Nephron (organoid): ENCODE data around the gene CCDC93.

Experiments
- H3K27ac Mint-ChIP-seq, 3 experiments: 2 replicates each; pipeline ENCODE4 v1.8.0; 2020; ENCODE audit warnings: mixed read lengths in 3 of 3, mild to moderate bottlenecking in 2 of 3, moderate library complexity in 1 of 3
- H3K27me3 Mint-ChIP-seq: 2 replicates; pipeline ENCODE4 v1.8.0; 2021; ENCODE audit warnings: low read depth, mild to moderate bottlenecking, moderate library complexity, mixed read lengths
- H3K36me3 Mint-ChIP-seq: 2 replicates; pipeline ENCODE4 v1.8.0; 2020; ENCODE audit warnings: low read depth, mixed read lengths
- H3K4me1 Mint-ChIP-seq: 2 replicates; pipeline ENCODE4 v1.8.0; 2020; ENCODE audit warnings: mixed read lengths
- H3K4me3 Mint-ChIP-seq, 3 experiments: 2 replicates each; pipeline ENCODE4 v1.8.0; 2020; ENCODE audit warnings: mild to moderate bottlenecking in 3 of 3, mixed read lengths in 3 of 3, moderate library complexity in 2 of 3
- H3K9me3 Mint-ChIP-seq: 2 replicates; pipeline ENCODE4 v1.8.0; 2020; ENCODE audit warnings: mixed read lengths
- CTCF ChIP-seq, 3 experiments: fragments of 200-600 bp; sonication (generic); IDR thresholded peaks; one replicate each; pipeline ENCODE4 v1.5.0; 2021; ENCODE audit warnings: antibody characterized with exemption in 3 of 3; ENCODE audit not compliant: unreplicated experiment in 3 of 3

The CCDC93 gene

GRCh38 chr2:117921520-117921919 lies 92.3 kb downstream of the CCDC93 start:
- TF ChIP-seq CTCF (IDR thresholded peaks at IDR 0.05; ENCODE audit: unreplicated experiment in 3 of 3) = no peak
- no peaks in the 10 kb centered on the region for H3K4me1 Mint-ChIP-seq
- H3K36me3 Mint-ChIP-seq = peaks cover 77% of the 10 kb centered on the region
- no peak overlapping the region for H3K27ac Mint-ChIP-seq
- no peak overlapping the region for H3K4me3 Mint-ChIP-seq
- peaks cover 15% of the 10 kb centered on the region for H3K9me3 Mint-ChIP-seq
- H3K27me3 Mint-ChIP-seq = no peaks in the 10 kb centered on the region

GRCh38 chr2:117918608-117919007 lies 95.3 kb downstream of the CCDC93 start:
- TF ChIP-seq CTCF (IDR thresholded peaks at IDR 0.05; ENCODE audit: unreplicated experiment in 3 of 3) = no peak
- Mint-ChIP-seq H3K27me3 (no peaks in the 10 kb centered on the region), H3K4me3 (no peak overlapping the region), H3K4me1 (no peaks in the 10 kb centered on the region), H3K9me3 (peaks cover 9% of the 10 kb centered on the region), H3K36me3 (peaks cover 69% of the 10 kb centered on the region), H3K27ac (no peak overlapping the region)

- H3K4me3 Mint-ChIP-seq = no peak overlapping the region
- no peaks in the 10 kb centered on the region for H3K4me1 Mint-ChIP-seq
- peaks cover 57% of the 10 kb centered on the region for H3K36me3 Mint-ChIP-seq
- no peak overlapping the region for H3K27ac Mint-ChIP-seq
- peak in 2 of 3 experiments; percentile 28 to 38 for TF ChIP-seq CTCF (IDR thresholded peaks at IDR 0.05; ENCODE audit: unreplicated experiment in 3 of 3)
- H3K9me3 Mint-ChIP-seq = peaks cover 11% of the 10 kb centered on the region
- no peaks in the 10 kb centered on the region for H3K27me3 Mint-ChIP-seq
Observed at GRCh38 chr2:117917223-117917917, 96.5 kb downstream of the CCDC93 start.

- Mint-ChIP-seq H3K9me3 (peaks cover 16% of the 10 kb centered on the region), H3K36me3 (no peaks in the 10 kb centered on the region), H3K27ac (no peak overlapping the region), H3K4me3 (no peak overlapping the region), H3K4me1 (no peaks in the 10 kb centered on the region), H3K27me3 (no peaks in the 10 kb centered on the region)
- TF ChIP-seq CTCF (IDR thresholded peaks at IDR 0.05; ENCODE audit: unreplicated experiment in 3 of 3) = no peak
Observed at GRCh38 chr2:117902933-117903332, 110.9 kb downstream of the CCDC93 start.

GRCh38 chr2:117888897-117889296 lies 125.0 kb downstream of the CCDC93 start:
- no peak overlapping the region for H3K27ac Mint-ChIP-seq
- H3K36me3 Mint-ChIP-seq = no peaks in the 10 kb centered on the region
- no peak overlapping the region for H3K4me3 Mint-ChIP-seq
- TF ChIP-seq CTCF (IDR thresholded peaks at IDR 0.05; ENCODE audit: unreplicated experiment in 3 of 3) = no peak
- H3K9me3 Mint-ChIP-seq = peaks cover 5% of the 10 kb centered on the region
- no peaks in the 10 kb centered on the region for H3K27me3 Mint-ChIP-seq
- no peaks in the 10 kb centered on the region for H3K4me1 Mint-ChIP-seq

GRCh38 chr2:117885308-117885707 lies 128.6 kb downstream of the CCDC93 start:
- Mint-ChIP-seq H3K27me3 (peaks cover 3% of the 10 kb centered on the region), H3K4me1 (no peaks in the 10 kb centered on the region), H3K4me3 (no peak overlapping the region), H3K9me3 (no peaks in the 10 kb centered on the region), H3K27ac (no peak overlapping the region), H3K36me3 (no peaks in the 10 kb centered on the region)
- no peak for TF ChIP-seq CTCF (IDR thresholded peaks at IDR 0.05; ENCODE audit: unreplicated experiment in 3 of 3)
